ENCODE results near the gene ING1.

Gene ING1

DNA sequence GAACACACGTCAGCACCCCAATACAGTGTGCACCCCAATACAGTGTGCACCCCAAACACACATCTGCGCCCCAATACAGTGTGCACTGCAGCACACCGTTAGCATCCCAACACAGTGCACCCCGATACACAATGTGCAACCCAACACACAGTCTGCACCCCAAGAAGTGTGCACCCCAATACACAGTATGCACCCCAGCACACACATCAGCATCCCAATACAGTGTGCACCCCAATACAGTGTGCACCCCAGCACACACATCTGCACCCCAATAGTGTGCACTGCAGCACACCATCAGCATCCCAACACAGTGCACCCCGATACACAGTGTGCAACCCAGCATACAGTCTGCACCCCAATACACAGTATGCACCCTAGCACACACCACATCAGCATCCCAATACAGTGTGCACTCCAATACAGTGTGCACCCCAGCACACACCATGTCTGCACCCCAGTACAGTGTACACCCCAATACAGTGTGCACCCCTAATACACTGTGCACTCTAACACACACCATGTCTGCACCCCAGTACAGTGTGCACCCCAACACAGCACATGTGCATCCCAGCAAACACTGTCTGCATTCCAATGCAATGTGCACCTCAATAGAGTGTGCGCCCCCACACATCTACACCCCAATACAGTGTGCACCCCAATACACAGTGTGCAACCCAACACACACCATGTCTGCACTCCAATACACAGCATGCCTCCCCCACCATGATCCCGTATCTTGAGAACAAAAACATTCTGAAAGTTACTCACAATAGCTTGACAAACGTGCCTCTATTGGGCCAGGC, 6.7 kb upstream of the ING1 start:
- no peak overlapping the region for H3K27ac ChIP-seq (ENCODE audit: low read length)
- no peaks in the 10 kb centered on the region for H3K27me3 ChIP-seq (ENCODE audit: control insufficient read depth, insufficient read depth, low read length)
- H3K9ac ChIP-seq (ENCODE audit: low read length), result peak overlapping the region; percentile 44
- H3K36me3 ChIP-seq (ENCODE audit: control insufficient read depth, low read depth, low read length), result peaks cover 3% of the 10 kb centered on the region
- H3K4me1 ChIP-seq (ENCODE audit: control insufficient read depth, low read depth, low read length), result peaks cover 12% of the 10 kb centered on the region
- H3K4me3 ChIP-seq (ENCODE audit: low read length), result peak overlapping the region; percentile 65
- H3K9me3 ChIP-seq (ENCODE audit: control insufficient read depth, low read depth, low read length), result no peaks in the 10 kb centered on the region

- Histone ChIP-seq H3K9me3 (ENCODE audit: control insufficient read depth, low read depth, low read length) (no peaks in the 10 kb centered on the region), H3K27me3 (ENCODE audit: control insufficient read depth, insufficient read depth, low read length) (no peaks in the 10 kb centered on the region), H3K4me3 (ENCODE audit: low read length) (peak overlapping the region; percentile 99), H3K9ac (ENCODE audit: low read length) (peak overlapping the region; percentile 100), H3K27ac (ENCODE audit: low read length) (peak overlapping the region; percentile 99), H3K36me3 (ENCODE audit: control insufficient read depth, low read depth, low read length) (no peaks in the 10 kb centered on the region), H3K4me1 (ENCODE audit: control insufficient read depth, low read depth, low read length) (peaks cover 9% of the 10 kb centered on the region)
These were observed 1.2 kb upstream of the ING1 start for GRCh38 chr13:110712081-110712848.

DNA sequence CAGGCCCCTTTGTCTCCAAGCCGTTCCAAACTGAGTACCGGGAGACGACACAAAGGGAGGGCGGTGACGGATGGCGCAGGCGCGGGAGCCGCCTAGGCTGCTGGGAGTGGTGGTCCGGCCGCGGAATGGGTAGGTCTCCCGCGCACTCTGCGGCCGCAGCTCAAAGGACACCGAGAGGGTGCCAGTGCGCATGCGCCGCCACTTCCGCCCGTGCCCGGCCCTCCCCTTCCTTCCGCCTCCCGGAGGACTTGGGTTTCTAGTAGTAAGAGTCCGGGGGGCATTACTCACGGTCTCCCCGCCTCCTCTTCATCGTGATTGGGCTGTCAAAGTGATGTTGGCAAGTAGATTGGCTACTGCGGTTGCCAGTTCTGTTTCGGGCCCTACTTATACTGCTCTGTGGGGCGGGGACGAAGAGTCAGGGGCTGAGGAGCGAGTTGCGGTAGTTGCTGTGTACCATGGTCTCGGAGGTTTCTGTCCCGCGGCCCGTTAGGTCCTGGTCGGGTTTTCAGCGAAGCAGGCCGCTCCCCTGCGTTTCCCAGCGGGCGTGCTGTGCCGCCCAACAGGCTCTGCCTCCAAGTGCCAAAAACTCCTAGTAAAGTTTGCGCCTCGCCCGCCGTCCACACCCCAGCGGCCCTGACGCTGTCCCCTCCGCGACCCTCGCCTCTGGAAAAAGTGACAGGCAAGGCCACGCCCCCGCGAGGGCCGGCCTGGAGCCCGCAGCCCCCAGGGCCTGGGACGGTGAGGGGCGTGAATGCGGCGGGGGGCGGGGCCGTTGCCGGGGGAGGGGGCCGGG, 455 bp upstream of the ING1 start:
- Histone ChIP-seq H3K27me3 (ENCODE audit: control insufficient read depth, insufficient read depth, low read length) (no peaks in the 10 kb centered on the region), H3K4me1 (ENCODE audit: control insufficient read depth, low read depth, low read length) (peaks cover 9% of the 10 kb centered on the region), H3K9me3 (ENCODE audit: control insufficient read depth, low read depth, low read length) (no peaks in the 10 kb centered on the region), H3K4me3 (ENCODE audit: low read length) (peak overlapping the region; percentile 99), H3K27ac (ENCODE audit: low read length) (peak overlapping the region; percentile 98), H3K9ac (ENCODE audit: low read length) (peak overlapping the region; percentile 100), H3K36me3 (ENCODE audit: control insufficient read depth, low read depth, low read length) (no peaks in the 10 kb centered on the region)

DNA sequence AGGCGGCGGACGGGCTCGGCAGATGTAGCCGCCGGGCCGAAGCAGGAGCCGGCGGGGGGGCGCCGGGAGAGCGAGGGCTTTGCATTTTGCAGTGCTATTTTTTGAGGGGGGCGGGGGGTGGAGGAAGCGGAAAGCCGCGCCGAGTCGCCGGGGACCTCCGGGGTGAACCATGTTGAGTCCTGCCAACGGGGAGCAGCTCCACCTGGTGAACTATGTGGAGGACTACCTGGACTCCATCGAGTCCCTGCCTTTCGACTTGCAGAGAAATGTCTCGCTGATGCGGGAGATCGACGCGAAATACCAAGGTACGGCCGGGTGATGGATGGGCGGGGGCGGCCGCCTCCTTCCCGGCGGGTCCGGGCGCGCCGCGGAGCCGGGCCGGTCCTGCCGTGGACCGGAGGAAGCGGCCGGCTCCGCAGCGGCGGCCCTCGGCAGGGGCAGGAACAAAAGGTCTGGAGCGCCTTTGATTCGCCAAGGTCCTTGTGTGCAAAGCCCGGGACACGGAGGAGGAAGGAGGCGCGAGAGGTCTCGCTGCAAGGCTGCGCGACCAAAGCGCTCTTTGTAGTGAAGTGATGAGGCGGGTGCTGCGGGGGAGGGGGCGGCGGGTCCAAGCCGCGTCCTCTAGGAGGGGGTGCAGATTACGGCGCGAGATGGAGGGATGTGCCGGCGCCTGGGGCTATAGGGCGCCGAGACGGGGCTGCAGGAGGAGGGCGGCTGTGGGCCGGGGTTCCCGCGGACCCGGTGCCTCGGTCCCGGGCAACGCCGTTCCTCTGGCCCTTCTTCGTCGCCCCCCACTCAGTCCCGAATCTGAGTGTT, 689 bp downstream of the ING1 start:
- Histone ChIP-seq H3K9ac (ENCODE audit: low read length) (peak overlapping the region; percentile 88), H3K27me3 (ENCODE audit: control insufficient read depth, insufficient read depth, low read length) (no peaks in the 10 kb centered on the region), H3K4me3 (ENCODE audit: low read length) (peak overlapping the region; percentile 99), H3K9me3 (ENCODE audit: control insufficient read depth, low read depth, low read length) (no peaks in the 10 kb centered on the region), H3K27ac (ENCODE audit: low read length) (no peak overlapping the region), H3K4me1 (ENCODE audit: control insufficient read depth, low read depth, low read length) (peaks cover 9% of the 10 kb centered on the region), H3K36me3 (ENCODE audit: control insufficient read depth, low read depth, low read length) (peaks cover under 1% of the 10 kb centered on the region)

DNA sequence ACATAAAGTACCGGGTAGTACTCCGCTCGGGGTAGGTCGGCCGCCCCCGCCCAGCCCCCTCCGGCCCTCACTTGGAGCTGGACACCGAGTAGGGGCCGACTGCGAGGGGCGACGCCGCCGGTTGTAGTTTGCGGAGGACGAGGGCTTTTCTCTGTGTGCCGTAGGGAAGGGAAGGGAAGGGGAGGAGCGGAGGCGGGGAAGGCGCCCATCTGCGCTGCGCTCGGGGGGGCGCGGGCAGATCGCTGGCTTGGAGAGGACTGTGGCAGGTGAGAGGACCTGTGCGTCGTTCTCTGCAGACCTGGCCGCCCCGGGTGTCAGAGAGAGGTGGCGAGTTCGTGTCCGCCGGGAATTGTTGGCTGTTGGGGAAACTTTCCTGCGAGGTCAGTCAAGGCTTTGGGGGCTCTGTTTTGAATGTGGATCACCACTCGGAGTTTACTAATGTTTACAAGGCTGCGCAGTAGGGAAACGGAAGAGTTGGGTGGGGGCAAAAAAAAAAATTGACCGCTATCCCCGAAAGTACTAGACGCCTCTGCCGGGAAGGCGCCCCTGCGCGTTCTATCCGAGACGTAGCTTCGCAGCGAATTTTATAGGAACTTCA, 1.4 kb downstream of the ING1 start:
- no peak overlapping the region for H3K27ac ChIP-seq (ENCODE audit: low read length)
- H3K9me3 ChIP-seq (ENCODE audit: control insufficient read depth, low read depth, low read length), result no peaks in the 10 kb centered on the region
- H3K9ac ChIP-seq (ENCODE audit: low read length), result peak overlapping the region; percentile 88
- peak overlapping the region; percentile 99 for H3K4me3 ChIP-seq (ENCODE audit: low read length)
- no peaks in the 10 kb centered on the region for H3K27me3 ChIP-seq (ENCODE audit: control insufficient read depth, insufficient read depth, low read length)
- H3K36me3 ChIP-seq (ENCODE audit: control insufficient read depth, low read depth, low read length), result peaks cover 7% of the 10 kb centered on the region
- peaks cover 9% of the 10 kb centered on the region for H3K4me1 ChIP-seq (ENCODE audit: control insufficient read depth, low read depth, low read length)

GRCh38 chr13:110715395-110716246, 2.1 kb downstream of the ING1 start:
- H3K27me3 ChIP-seq (ENCODE audit: control insufficient read depth, insufficient read depth, low read length), result no peaks in the 10 kb centered on the region
- peak overlapping the region; percentile 88 for H3K9ac ChIP-seq (ENCODE audit: low read length)
- no peaks in the 10 kb centered on the region for H3K9me3 ChIP-seq (ENCODE audit: control insufficient read depth, low read depth, low read length)
- H3K36me3 ChIP-seq (ENCODE audit: control insufficient read depth, low read depth, low read length), result peaks cover 12% of the 10 kb centered on the region
- H3K4me1 ChIP-seq (ENCODE audit: control insufficient read depth, low read depth, low read length), result peaks cover 9% of the 10 kb centered on the region
- H3K27ac ChIP-seq (ENCODE audit: low read length), result peak overlapping the region; percentile 69
- peak overlapping the region; percentile 99 for H3K4me3 ChIP-seq (ENCODE audit: low read length)

DNA sequence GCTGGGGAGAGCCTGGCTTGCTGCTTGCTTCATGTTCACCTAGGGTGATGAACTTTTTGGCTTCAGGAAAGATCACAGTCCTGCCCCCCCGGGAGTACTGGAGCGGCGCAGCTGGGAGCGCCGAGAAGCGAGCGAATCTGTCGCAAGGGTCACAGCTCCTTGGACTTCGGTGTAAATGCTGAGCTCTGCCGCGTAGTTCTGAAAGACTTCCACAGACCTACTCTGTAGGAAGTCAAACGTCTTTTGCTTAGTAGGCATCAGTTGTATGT, 2.7 kb downstream of the ING1 start:
- peaks cover 7% of the 10 kb centered on the region for H3K4me1 ChIP-seq (ENCODE audit: control insufficient read depth, low read depth, low read length)
- peak overlapping the region; percentile 80 for H3K9ac ChIP-seq (ENCODE audit: low read length)
- peaks cover 15% of the 10 kb centered on the region for H3K36me3 ChIP-seq (ENCODE audit: control insufficient read depth, low read depth, low read length)
- H3K4me3 ChIP-seq (ENCODE audit: low read length), result peak overlapping the region; percentile 89
- H3K9me3 ChIP-seq (ENCODE audit: control insufficient read depth, low read depth, low read length), result no peaks in the 10 kb centered on the region
- no peaks in the 10 kb centered on the region for H3K27me3 ChIP-seq (ENCODE audit: control insufficient read depth, insufficient read depth, low read length)
- H3K27ac ChIP-seq (ENCODE audit: low read length), result peak overlapping the region; percentile 69

DNA sequence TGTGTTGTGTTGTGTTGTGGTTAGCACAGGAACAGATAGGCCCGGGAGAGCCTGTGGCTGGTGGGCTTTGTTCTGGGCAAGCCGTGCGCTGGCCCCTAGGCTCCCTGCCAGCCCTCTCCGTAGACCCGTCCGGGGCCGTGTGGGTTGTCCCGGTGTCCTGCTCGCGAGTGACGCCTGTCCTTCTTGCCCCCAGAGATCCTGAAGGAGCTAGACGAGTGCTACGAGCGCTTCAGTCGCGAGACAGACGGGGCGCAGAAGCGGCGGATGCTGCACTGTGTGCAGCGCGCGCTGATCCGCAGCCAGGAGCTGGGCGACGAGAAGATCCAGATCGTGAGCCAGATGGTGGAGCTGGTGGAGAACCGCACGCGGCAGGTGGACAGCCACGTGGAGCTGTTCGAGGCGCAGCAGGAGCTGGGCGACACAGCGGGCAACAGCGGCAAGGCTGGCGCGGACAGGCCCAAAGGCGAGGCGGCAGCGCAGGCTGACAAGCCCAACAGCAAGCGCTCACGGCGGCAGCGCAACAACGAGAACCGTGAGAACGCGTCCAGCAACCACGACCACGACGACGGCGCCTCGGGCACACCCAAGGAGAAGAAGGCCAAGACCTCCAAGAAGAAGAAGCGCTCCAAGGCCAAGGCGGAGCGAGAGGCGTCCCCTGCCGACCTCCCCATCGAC, 5.7 kb downstream of the ING1 start:
- no peaks in the 10 kb centered on the region for H3K27me3 ChIP-seq (ENCODE audit: control insufficient read depth, insufficient read depth, low read length)
- H3K4me3 ChIP-seq (ENCODE audit: low read length), result no peak overlapping the region
- H3K9me3 ChIP-seq (ENCODE audit: control insufficient read depth, low read depth, low read length), result no peaks in the 10 kb centered on the region
- no peak overlapping the region for H3K27ac ChIP-seq (ENCODE audit: low read length)
- H3K36me3 ChIP-seq (ENCODE audit: control insufficient read depth, low read depth, low read length), result peaks cover 15% of the 10 kb centered on the region
- H3K9ac ChIP-seq (ENCODE audit: low read length), result no peak overlapping the region
- H3K4me1 ChIP-seq (ENCODE audit: control insufficient read depth, low read depth, low read length), result peaks cover 4% of the 10 kb centered on the region

GRCh38 chr13:110722971-110723370, 9.5 kb downstream of the ING1 start:
- Histone ChIP-seq H3K9me3 (ENCODE audit: control insufficient read depth, low read depth, low read length) (no peaks in the 10 kb centered on the region), H3K27ac (ENCODE audit: low read length) (no peak overlapping the region), H3K36me3 (ENCODE audit: control insufficient read depth, low read depth, low read length) (peaks cover 15% of the 10 kb centered on the region), H3K9ac (ENCODE audit: low read length) (no peak overlapping the region), H3K27me3 (ENCODE audit: control insufficient read depth, insufficient read depth, low read length) (no peaks in the 10 kb centered on the region), H3K4me1 (ENCODE audit: control insufficient read depth, low read depth, low read length) (no peaks in the 10 kb centered on the region), H3K4me3 (ENCODE audit: low read length) (no peak overlapping the region)

- Histone ChIP-seq H3K9ac (ENCODE audit: low read length) (no peak overlapping the region), H3K4me1 (ENCODE audit: control insufficient read depth, low read depth, low read length) (no peaks in the 10 kb centered on the region), H3K4me3 (ENCODE audit: low read length) (no peak overlapping the region), H3K36me3 (ENCODE audit: control insufficient read depth, low read depth, low read length) (peaks cover 15% of the 10 kb centered on the region), H3K9me3 (ENCODE audit: control insufficient read depth, low read depth, low read length) (no peaks in the 10 kb centered on the region), H3K27ac (ENCODE audit: low read length) (no peak overlapping the region), H3K27me3 (ENCODE audit: control insufficient read depth, insufficient read depth, low read length) (no peaks in the 10 kb centered on the region)
These were observed 10.1 kb downstream of the ING1 start for GRCh38 chr13:110723598-110723997.

All from iPS-18a (cell line).